ENCODE measurements around the gene C1R. TPM values are rescaled to one million over a fixed set of nuclear protein-coding genes. Genes with fewer than 3 reads are reported as not detected.

The C1R gene
- total RNA-seq, 1 donor from 2014 or later = 143 TPM

- no peaks in the 10 kb centered on the region for H3K27me3 ChIP-seq (ENCODE audit: low read depth)
- peaks cover 2% of the 10 kb centered on the region for H3K4me1 ChIP-seq
- no peak overlapping the region for H3K27ac ChIP-seq (replicated peaks)
- no peaks in the 10 kb centered on the region for H3K9me3 ChIP-seq (replicated peaks)
- no peak overlapping the region for H3K4me3 ChIP-seq
- H3K36me3 ChIP-seq = peaks cover 43% of the 10 kb centered on the region
- intact Hi-C loops (cut with micrococcal nuclease) = no loop called here
- TF ChIP-seq, protein P1, sequence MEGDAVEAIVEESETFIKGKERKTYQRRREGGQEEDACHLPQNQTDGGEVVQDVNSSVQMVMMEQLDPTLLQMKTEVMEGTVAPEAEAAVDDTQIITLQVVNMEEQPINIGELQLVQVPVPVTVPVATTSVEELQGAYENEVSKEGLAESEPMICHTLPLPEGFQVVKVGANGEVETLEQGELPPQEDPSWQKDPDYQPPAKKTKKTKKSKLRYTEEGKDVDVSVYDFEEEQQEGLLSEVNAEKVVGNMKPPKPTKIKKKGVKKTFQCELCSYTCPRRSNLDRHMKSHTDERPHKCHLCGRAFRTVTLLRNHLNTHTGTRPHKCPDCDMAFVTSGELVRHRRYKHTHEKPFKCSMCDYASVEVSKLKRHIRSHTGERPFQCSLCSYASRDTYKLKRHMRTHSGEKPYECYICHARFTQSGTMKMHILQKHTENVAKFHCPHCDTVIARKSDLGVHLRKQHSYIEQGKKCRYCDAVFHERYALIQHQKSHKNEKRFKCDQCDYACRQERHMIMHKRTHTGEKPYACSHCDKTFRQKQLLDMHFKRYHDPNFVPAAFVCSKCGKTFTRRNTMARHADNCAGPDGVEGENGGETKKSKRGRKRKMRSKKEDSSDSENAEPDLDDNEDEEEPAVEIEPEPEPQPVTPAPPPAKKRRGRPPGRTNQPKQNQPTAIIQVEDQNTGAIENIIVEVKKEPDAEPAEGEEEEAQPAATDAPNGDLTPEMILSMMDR (IDR thresholded peaks at IDR 0.05; ENCODE audit: borderline replicate concordance) = no peak
- no peak for DNase-seq
Measured at GRCh38 chr12:7081037-7081436, 11.2 kb downstream of the C1R start.

- no peak for DNase-seq
- peak overlapping the region; percentile 71 for H3K27ac ChIP-seq (replicated peaks)
- peaks cover 2% of the 10 kb centered on the region for H3K4me1 ChIP-seq
- no peak overlapping the region for H3K4me3 ChIP-seq
- H3K36me3 ChIP-seq = peaks cover 32% of the 10 kb centered on the region
- TF ChIP-seq, protein P1 (IDR thresholded peaks at IDR 0.05; ENCODE audit: borderline replicate concordance) = no peak
- no peaks in the 10 kb centered on the region for H3K9me3 ChIP-seq (replicated peaks)
- intact Hi-C loops (cut with micrococcal nuclease) = no loop called here
- no peaks in the 10 kb centered on the region for H3K27me3 ChIP-seq (ENCODE audit: low read depth)
Measured at GRCh38 chr12:7079826-7080125, 12.5 kb downstream of the C1R start.

- peaks cover 2% of the 10 kb centered on the region for H3K4me1 ChIP-seq
- no peaks in the 10 kb centered on the region for H3K27me3 ChIP-seq (ENCODE audit: low read depth)
- no peak for DNase-seq
- intact Hi-C loops (cut with micrococcal nuclease) = no loop called here
- H3K27ac ChIP-seq (replicated peaks) = no peak overlapping the region
- TF ChIP-seq, protein P1 (IDR thresholded peaks at IDR 0.05; ENCODE audit: borderline replicate concordance) = no peak
- no peaks in the 10 kb centered on the region for H3K9me3 ChIP-seq (replicated peaks)
- H3K4me3 ChIP-seq = no peak overlapping the region
- peaks cover 27% of the 10 kb centered on the region for H3K36me3 ChIP-seq
Measured at GRCh38 chr12:7078163-7078562, 14.1 kb downstream of the C1R start.

DNA sequence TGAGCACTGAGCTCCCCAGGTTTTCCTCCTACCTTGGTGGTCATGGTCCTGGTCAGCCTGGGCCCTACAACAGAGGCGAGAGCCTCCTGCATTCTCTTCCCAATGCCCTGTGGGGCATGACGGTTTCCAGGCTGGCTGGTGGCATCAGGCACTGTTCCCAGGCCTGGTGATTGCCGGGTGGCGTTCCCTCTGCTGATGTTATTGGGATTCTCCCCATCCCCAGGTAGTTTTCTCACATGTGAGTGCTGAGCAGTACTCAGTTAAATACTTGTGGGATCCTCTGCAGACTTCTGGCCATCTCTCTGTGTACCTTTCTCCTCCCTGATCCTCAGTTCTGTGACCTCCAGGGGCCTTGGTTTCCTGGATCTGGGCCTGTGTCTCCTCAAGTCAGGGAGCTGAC lies 15.8 kb downstream of the C1R start:
- Histone ChIP-seq H3K27ac (replicated peaks) (no peak overlapping the region), H3K36me3 (peaks cover 12% of the 10 kb centered on the region), H3K9me3 (replicated peaks) (no peaks in the 10 kb centered on the region), H3K4me3 (no peak overlapping the region), H3K27me3 (ENCODE audit: low read depth) (no peaks in the 10 kb centered on the region), H3K4me1 (peaks cover 2% of the 10 kb centered on the region)
- TF ChIP-seq, protein P1 (IDR thresholded peaks at IDR 0.05; ENCODE audit: borderline replicate concordance) = no peak
- no peak for DNase-seq
- intact Hi-C loops (cut with micrococcal nuclease) = no loop called here

DNA sequence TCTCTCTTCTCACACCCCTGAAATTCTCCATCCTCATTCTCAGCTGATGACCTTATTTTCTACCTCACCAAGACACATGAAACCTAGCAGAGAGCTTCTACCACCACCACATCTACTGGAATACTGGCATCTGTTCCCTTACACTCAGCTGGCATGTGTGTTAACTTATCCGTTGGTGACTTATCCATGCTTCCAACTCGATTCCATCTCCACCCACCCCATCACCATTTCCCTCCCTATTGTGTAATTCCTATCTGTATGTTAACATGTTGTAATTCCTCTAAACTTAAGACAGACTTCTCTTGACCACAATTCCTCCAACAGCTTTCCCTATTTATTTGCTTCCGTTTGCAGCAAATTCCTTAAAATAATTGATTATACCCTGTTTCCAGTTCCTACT lies 16.3 kb downstream of the C1R start:
- Histone ChIP-seq H3K27me3 (ENCODE audit: low read depth) (no peaks in the 10 kb centered on the region), H3K4me1 (peaks cover 2% of the 10 kb centered on the region)
- intact Hi-C loops (cut with micrococcal nuclease) = no loop called here

More for the DNA sequence above, 16.3 kb downstream of the C1R start:
- peaks cover 6% of the 10 kb centered on the region for H3K36me3 ChIP-seq
- TF ChIP-seq, protein P1 (IDR thresholded peaks at IDR 0.05; ENCODE audit: borderline replicate concordance) = no peak
- no peaks in the 10 kb centered on the region for H3K9me3 ChIP-seq (replicated peaks)
- no peak overlapping the region for H3K27ac ChIP-seq (replicated peaks)
- no peak for DNase-seq
- H3K4me3 ChIP-seq = no peak overlapping the region
